TTC549 (cell line): Measurements from ENCODE around the gene CDKN2B.
"Not testable (repeated sequence)": the region's sequence is repeated elsewhere in the genome, so short reads cannot be mapped to it uniquely, and the experiment has no call there.

Source experiments
- FAIRE-seq: peaks from 2 replicates; lab custom pipeline; 2012; peaks lifted over from hg19 to GRCh38; lab: Jason Lieb, UNC

CDKN2B gene

DNA sequence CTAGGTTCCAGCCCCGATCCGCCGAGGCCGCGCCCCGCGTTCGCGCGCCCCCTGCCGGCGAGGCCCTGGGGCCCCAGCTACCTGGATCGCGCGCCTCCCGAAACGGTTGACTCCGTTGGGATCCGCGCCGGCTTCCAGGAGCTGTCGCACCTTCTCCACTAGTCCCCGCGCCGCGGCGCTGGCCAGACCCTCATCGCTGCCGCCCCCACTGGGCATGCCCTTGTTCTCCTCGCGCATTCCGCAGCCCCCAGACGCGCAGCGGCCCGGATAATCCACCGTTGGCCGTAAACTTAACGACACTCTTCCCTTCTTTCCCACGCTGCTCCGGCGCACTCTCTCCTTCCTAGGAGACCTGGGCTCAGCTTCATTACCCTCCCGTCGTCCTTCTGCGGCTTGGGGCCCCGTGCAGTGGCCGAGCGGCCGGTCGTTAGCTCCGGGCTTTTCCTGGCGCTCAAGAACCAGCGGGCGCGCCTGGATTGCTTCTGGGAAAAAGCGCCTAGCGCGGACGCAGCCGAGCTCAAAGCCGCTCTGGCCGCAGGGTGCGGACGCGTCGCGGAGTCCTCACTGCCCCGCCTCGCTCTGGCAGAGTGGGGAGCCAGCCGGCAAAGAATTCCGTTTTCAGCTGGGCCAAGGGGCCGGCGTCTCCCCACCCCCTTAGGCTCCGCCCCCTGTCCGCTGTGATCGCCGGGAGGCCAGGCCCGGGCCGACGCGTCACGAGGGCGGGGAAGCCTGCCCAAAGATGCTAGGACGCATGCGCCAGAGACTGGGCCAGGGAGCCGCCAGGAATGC is at the start of gene CDKN2B:
Gene CDKN2B (minus strand): TSS at position 589 of the 789 bp plus-strand sequence. CDS start 352 bp downstream, at position 237.
- peak; percentile 73 for FAIRE-seq

GRCh38 chr9:22057972-22058371 is 48.9 kb upstream of the CDKN2B start:
- FAIRE-seq, result not testable (repeated sequence)

GRCh38 chr9:22056402-22056801 is 47.3 kb upstream of the CDKN2B start:
- no peak for FAIRE-seq

- FAIRE-seq, result no peak
Measured at GRCh38 chr9:22055090-22055489, 46.0 kb upstream of the CDKN2B start.

DNA sequence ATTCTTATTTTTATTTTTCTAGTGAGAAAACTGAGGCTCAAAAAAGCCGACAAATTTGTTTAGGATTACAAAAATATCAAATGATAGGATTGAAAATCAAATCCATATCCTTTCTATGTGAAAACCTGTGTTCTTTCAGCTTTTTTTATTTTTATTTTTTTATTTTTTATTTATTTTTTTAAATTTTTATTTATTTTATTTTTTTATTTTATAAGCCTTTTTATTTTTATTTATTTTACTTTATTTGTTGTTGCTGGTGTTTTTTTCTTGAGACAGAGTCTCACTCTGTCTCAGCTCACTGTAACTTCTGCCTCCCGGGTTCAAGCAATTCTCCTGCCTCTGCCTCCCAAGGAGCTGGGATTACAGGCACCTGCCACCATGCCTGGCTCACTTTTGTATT is 45.4 kb upstream of the CDKN2B start:
- peak; percentile 41 for FAIRE-seq

- no peak for FAIRE-seq
Measured at GRCh38 chr9:22054076-22054475, 45.0 kb upstream of the CDKN2B start.

- no peak for FAIRE-seq
Measured at GRCh38 chr9:22053178-22053577, 44.1 kb upstream of the CDKN2B start.

GRCh38 chr9:22052376-22052945 is 43.4 kb upstream of the CDKN2B start:
- no peak for FAIRE-seq

DNA sequence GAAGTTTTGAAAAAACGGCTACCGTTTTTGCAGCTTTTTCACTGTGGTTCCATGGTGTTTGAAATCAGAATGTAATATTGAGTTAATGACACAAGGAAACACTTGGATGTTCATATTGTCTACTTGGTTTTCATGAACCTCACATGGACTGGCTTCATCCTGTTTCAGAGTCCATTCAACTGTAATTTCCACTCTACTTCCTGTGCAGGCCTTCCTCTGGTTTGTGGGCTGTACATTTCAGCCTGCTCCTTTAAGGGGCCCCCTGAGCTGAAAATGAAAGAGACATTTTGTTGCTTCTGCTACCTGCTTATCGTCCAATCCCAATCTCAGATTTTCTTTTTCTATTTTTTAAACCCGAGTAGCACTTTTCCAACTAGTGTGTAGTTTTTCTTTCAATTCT is 41.8 kb upstream of the CDKN2B start:
- no peak for FAIRE-seq

- no peak for FAIRE-seq
Measured at GRCh38 chr9:22049411-22049810, 40.3 kb upstream of the CDKN2B start.

GRCh38 chr9:22047596-22047995 is 38.5 kb upstream of the CDKN2B start:
- no peak for FAIRE-seq

GRCh38 chr9:22046243-22046885 is 37.3 kb upstream of the CDKN2B start:
- no peak for FAIRE-seq

- FAIRE-seq, result no peak
Measured at GRCh38 chr9:22045423-22045822, 36.3 kb upstream of the CDKN2B start.

DNA sequence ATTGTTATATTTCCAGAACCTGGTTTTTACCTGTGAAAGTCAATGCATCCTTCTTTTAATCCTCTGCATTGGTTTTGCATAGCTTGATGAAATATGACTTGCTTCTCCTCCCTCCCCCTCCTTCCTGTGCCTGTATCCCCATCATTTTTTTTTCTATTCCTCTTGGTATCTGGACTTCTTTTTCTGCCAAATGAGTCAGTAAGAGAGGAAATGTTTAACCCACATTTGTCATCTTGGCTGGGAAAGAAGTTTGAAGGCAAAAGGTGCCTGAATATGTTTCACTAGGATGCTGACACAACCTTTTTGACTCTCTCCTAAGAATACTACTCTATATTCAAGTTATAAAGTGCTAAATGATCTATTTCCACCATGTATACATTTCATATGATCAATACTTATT is 35.5 kb upstream of the CDKN2B start:
- no peak for FAIRE-seq

GRCh38 chr9:22043928-22044327 is 34.8 kb upstream of the CDKN2B start:
- FAIRE-seq, result no peak

- no peak for FAIRE-seq
Measured at GRCh38 chr9:22041775-22042174, 32.7 kb upstream of the CDKN2B start.

DNA sequence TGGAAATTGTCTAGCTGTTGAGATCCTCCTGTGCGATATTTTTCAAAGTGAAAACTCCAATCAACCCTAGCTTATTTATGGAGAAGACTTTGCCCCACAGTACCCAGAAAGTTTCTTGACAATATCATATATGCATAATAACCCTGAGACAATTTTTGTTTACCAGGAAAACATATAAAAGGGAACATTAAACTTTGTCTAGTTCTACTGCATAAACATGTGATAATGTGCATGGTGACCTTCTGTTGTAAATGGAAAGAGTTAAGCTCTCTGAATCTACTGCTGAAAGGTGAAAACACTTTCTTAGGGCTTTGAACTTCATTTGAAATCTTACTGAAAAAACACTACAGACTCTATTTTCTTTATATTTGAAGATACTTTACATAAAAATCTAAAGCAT is 32.2 kb upstream of the CDKN2B start:
- FAIRE-seq, result no peak

GRCh38 chr9:22040760-22041159 is 31.7 kb upstream of the CDKN2B start:
- no peak for FAIRE-seq

- FAIRE-seq, result no peak
Measured at GRCh38 chr9:22039258-22039657, 30.2 kb upstream of the CDKN2B start.

GRCh38 chr9:22037954-22038690 is 29.0 kb upstream of the CDKN2B start:
- peak; percentile 76 for FAIRE-seq

- no peak for FAIRE-seq
Measured at GRCh38 chr9:22036866-22037626, 27.9 kb upstream of the CDKN2B start.

GRCh38 chr9:22035591-22036011 is 26.5 kb upstream of the CDKN2B start:
- no peak for FAIRE-seq
